HG03097 (cell line): Measurements from ENCODE around the gene LSR.

Experiments
- ATAC-seq: cut with Tn5 transposase; IDR thresholded peaks from one replicate; pipeline ENCODE4 v1.9.1; 2021; ENCODE audit not compliant: unreplicated experiment, low FRiP score

LSR gene, protein sequence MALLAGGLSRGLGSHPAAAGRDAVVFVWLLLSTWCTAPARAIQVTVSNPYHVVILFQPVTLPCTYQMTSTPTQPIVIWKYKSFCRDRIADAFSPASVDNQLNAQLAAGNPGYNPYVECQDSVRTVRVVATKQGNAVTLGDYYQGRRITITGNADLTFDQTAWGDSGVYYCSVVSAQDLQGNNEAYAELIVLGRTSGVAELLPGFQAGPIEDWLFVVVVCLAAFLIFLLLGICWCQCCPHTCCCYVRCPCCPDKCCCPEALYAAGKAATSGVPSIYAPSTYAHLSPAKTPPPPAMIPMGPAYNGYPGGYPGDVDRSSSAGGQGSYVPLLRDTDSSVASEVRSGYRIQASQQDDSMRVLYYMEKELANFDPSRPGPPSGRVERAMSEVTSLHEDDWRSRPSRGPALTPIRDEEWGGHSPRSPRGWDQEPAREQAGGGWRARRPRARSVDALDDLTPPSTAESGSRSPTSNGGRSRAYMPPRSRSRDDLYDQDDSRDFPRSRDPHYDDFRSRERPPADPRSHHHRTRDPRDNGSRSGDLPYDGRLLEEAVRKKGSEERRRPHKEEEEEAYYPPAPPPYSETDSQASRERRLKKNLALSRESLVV

DNA sequence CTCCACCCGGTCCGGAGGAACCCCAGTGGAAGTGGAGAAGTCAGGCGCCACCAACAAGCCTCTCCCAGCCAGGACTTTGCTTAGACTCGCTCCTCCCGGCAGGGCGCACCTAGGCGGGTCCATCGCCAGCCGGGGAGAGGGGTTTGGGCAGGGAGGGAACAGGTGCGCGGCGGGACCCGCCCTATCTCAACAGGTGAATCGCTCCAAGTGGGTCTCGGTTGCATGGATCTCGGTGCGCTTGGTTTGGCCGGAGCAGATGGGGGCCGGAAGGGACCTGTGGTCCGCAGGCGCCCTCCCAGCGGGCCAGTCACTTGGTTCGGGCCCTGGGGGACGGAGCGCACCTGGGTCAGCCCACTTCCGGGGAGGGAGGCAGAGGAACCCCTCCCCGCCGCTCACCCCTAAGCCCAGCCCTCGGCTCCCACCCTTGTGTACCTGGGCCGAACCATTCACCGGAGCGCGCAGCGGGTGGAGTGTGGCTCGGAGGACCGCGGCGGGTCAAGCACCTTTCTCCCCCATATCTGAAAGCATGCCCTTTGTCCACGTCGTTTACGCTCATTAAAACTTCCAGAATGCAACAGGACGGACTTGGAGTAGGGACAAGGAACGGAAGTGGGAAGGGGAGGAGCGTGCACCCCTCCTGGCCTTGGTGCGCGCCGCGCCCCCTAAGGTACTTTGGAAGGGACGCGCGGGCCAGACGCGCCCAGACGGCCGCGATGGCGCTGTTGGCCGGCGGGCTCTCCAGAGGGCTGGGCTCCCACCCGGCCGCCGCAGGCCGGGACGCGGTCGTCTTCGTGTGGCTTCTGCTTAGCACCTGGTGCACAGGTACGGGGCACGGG lies at the start of gene LSR:
LSR (plus strand) TSS at position 693 of the 836 bp plus-strand sequence; CDS start at position 714, 21 bp downstream.
- peak; percentile 67 for ATAC-seq

DNA sequence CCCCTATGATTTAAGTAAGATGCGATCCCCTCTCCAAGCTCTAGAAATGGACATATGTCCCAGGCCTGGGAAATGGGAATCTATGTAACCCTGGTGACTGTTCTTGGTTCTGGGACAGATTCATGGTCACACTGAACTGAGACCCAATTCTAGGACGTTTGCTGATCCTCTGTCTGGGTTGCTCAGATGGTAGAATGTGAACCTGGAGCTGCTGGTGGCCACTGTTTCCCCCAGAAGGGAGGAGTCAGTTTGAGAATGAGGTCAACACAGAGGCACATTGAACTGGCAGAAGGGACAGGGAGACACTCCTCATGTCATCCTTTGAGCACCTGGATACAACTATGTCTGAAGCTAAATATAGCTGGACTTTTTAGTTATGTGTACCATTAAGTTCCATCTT lies 49.3 kb upstream of the LSR start:
- ATAC-seq: no peak

DNA sequence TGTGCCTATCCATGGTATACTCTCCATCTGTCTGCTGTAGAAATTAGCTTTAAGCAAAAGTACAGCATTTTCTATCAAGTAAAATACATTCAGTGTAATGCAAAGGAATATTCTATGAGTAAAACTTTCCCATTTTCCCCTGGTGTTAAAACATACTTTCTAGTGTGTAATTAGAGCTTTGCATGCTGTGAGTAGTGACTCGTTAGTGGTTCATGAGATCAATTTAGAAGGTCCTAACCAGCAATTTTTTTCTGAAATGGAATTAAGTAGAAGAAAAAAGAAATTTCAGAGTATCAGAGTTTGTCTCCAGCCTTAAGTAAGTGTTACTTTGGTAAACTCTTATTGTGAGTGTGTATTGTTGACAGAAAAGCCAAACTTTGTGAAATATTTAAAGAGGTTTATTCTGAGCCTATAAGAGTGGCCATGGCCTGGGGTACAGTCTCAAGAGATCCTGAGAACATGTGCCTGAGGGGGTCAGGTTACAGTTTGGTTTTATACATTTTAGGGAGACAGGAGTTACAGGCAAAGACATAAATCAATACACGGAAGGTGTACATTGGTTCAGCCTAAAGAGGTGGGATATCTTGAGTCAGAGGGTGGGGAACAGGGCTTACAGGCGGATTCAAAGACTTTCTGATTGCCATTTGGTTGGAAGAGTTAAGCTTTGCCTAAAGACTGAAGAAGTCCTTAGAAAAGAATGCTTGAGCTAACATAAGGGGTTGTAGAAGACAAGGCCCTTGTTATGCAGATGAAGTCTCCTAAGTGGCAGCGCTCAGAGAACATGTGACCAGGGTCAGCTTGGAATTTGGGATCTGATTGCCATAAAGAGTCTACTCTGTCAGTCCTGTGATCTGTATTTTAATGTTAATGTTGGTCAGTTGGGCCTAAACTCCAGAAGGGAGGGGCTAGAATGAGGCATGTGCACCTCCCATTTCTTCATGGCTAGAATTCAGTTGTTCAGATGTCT lies 45.8 kb upstream of the LSR start:
- ATAC-seq: no peak

DNA sequence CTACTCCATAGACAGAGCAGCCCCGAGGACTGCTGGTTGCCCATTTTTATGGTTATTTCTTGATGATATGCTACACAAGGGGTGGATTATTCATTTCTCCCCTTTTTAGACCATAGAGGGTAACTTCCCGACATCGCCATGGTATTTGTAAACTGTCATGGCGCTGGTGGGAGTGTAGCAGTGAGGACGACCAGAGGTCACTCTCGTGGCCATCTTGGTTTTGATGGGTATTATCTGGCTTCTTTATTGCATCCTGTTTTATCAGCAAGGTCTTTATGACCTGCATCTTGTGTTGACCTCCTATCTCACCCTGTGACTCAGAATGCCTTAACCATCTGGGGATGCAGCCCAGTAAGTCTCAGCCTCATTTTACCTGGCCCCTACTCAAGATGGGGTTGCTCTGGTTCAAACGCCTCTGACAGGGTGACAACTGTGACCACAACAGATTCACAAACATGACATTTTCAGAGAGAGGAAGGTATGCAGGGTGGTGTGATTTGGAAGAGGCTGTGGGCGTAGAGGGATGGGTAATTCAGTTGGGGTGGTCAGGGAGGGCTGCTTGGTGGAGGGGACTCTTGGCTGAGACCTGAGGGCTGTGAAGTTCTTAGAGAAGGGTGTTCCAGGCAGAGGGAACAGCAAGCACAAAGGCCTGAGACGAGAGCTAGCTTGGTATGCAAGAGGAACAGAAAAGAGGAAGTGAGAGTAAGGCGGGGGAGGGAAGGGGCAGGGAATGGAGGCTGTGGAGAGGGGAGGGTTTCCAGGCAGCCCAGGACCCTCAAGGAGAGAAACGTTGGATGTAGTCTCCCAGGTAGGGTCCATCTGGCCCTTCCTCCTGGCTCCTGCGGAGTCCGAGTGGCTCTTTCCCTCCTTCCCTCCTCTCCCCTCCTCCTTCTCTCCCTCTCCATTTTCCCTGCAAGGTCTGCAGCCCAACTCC lies 43.7 kb upstream of the LSR start:
- ATAC-seq: peak; percentile 62

DNA sequence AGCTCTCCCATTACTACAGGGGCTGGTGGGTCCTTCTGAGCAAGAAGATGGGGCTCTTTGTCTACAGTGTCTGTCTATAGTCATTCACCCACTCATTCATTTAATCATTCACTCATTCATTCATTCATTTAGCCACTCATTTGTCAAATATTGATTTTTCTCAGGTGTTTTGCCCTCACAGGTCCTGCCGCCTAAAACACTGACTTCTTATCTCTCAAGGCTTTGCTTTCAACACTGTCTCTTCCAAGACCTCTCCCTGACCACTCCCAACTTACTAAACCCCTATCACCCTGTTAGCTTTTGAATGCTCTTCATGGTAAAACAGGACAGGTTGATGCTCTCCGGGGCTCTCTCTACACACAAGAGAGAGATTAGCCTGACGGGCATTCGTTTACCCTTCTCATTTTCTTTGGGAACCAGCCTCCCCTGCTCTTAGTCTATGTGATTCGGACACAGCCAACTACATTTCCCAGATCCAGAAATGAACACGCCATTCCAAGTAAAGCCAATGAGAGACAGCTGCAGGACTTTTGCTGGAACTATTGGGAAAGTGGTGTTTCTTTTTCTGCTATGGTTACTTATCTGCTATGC lies 43.0 kb upstream of the LSR start:
- ATAC-seq: peak; percentile 7

DNA sequence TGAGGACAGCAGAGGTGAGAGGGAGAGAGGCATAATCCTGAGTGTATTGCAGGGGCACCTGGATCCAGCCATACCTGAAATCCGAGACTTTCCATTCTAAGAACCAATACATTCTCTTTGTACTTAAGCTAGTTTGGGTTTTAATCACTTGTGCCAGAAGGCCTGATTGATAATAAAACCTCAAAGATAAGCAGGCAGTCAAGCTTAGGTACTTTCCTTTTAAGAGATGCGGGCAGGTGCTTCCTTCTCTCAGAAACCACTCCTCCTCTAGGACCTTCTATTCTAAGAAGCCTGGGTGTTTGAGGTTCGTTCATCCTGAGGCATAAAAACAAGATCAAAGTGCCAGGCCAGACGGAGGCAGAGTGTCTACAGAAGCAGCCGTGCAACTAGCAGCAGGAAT lies 42.4 kb upstream of the LSR start:
- ATAC-seq: no peak

DNA sequence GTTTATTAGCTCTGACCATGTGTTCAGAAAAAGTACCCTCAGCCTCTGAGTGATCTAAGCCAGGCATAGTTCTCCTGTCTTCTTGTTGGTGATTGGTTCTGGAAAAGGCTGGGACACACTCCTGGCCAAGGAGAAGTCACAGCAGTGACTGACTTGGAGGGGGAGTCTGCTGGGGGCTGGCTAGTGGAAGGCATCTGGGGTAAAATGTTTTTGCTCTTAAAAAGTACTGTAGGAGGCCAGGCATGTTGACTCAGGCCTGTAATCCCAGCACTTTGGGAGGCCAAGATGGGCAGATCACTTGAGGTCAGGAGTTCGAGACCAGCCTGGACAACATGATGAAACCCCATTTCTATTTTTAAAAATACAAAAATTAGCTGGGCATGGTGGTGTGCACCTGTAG lies 41.9 kb upstream of the LSR start:
- no peak for ATAC-seq

DNA sequence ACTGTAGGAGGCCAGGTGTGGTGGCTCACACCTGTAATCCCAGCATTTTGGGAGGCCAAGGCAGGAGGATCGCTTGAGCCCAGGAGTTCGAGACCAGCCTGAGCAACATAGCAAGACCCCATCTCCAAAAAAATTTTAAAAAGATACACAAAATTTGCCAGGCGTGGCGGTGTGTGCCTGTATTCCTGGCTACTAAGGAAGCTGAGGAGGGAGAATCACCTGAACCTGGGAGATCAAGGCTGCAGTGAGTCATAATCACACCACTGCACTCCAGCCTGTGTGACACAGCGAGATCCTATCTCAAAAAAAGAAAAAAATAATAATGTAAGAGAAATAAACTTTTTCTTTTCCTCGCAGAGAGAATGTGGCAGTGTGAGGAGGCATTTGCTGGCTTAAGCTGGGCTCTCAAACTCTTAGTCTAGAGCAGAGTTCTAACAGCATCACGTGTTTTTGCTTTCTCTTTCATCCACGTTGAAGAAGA lies 41.4 kb upstream of the LSR start:
- no peak for ATAC-seq

DNA sequence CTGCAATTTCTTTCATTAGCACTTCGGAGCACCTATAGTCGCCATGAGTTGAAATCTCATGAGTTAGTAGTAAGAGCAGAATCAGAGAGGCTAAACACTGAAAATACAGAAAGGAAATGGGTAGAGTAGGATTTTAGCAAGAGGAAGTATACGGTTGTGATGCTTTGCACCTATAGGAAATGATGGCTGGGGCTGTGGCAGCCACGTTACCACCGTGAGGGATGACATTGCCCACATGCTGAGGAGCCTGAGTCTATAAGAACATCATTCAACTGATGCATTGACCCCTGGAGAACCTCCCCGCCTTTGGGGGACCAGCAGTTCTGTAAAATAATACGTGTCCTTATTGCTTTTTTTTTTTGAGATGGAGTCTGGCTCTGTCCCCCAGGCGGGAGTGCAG lies 40.7 kb upstream of the LSR start:
- no peak for ATAC-seq

DNA sequence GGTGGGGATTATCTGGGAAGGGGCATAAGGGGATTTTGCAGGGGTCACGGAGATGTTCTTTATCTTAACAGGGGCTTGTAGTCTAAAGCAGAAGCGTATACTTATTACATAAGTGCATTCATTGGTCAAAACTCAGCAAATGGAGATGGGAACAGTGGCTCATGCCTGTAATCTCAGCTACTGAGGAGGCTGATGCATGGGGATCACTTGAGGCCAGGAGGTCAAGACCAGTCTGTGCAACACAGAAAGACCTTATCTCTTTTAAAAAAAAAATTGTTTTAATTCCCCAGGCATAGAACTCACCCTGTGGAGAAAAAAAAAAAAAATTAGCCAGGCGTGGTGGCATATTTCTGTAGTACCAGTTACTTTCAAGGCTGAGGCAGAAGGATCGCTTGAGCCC lies 39.2 kb upstream of the LSR start:
- no peak for ATAC-seq

DNA sequence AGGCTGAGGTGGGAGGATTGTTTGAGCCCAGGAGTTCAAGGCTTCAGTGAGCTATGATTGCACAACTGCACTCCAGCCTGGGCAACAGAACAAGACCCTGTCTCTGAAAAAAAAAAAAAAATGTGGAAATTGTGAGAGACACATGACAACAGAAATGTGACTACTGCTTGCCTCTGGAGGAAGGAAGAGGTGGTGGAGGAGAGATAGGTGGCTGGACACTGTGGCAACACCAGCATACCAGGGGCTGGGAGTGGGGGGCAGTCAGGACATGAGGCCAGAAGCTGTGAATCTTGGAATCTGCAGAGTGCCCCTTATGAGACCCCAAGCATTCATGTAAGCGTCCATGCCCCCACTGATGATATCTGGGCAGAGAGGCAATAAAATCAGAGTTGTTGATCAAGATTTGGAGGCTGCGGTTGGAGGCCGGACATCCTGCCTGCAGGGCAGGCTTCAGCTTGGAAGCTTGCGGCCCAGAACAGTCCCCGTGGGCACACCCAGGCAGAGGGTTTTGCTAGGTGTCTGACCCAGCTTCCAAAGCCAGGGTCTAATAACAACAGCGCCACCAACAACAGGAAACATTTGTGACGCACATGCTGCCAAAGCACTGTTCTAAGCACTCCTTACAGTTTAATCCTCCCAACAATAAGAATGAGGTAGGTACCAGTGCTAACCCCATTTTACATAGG lies 37.1 kb upstream of the LSR start:
- ATAC-seq: no peak

DNA sequence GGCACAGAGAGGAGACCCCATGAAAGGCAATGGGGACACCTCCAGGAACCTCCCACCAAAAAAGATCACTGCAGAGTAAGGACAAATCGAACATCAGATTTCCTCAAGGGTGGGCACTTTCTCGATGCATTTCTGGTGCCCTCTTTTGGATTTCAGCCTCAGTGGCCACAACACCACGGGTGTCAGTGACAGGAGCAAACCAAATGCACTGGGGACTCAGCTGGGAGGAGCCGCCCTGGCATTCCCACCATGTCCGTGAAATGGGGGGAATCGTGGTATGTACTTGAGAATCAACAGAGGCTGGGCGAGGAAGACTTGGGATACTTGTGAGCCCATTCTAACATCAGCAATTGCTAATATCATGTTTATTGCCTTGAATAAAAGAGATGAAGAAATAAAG lies 36.6 kb upstream of the LSR start:
- ATAC-seq: no peak

DNA sequence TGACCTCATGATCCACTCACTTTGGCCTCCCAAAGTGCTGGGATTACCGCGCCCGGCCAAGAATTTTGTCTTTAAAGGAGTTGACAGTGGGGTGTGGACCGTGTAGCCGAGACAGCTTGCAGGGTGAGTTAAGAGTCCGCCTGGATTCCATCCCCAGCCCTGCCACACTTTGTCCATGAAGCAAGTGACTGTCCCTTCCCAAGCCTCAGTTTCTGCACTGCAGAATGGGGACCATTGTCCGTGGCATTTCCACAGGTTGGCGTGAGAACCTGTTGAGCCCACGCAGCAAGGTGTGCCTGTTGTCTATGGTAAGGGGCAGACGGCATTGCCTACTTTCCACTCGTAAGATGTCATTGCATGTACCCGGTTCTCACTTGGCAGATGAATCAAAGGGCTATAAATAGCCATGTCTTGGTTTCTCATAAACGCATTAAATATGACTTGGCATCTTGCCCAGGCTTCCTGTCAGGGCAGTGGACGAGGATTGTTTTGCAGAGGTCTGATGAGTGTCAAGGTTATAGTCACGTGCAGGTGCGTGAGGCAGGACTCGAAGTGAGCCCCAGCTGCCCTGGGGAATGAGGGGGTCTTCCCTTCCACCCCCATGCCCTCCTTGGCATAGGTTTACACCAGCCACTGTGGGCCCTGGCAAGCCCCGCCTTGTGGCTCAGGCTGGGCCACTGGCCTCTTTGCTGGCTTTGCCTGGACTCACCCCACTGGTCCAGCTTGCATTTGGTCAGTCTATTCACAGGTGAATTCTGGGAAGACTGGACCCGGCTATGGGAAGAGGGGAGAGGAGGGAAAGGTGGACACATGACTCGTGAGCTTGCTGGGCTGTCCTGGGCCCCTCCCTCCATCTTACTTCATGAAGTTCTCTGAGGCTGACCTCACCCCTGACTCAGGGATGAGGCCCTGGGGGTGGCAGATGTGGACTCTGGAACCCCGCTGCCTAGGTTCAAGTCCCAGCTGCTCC lies 34.9 kb upstream of the LSR start:
- peak; percentile 48 for ATAC-seq

DNA sequence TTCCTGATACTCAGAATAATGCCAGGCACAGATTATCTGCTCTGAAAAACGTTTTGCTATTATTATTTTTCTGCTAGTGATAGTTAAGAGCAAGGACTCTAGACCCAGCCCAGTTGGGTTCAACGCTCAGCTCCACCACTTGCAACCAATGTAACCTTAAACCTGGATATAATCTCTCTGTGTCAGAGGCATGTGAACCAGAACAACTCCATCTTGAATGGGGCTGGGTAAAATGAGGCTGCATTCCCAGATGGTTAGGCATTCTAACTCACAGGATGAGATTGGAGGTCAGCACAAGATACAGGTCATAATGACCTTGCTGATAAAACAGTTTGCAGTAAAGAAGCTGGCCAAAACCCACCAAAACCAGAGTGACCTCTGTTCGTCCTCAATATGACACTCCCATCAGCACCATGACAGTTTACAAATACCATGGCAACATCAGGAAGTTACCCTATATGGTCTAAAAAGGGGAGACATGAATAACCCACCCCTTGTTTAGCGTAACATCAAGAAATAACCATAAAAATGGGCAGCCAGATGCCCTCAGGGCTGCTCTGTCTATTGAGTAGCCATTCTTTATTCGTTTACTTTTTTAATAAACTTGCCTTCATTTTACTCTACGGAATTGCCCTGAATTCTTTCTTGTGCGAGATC lies 33.9 kb upstream of the LSR start:
- no peak for ATAC-seq

DNA sequence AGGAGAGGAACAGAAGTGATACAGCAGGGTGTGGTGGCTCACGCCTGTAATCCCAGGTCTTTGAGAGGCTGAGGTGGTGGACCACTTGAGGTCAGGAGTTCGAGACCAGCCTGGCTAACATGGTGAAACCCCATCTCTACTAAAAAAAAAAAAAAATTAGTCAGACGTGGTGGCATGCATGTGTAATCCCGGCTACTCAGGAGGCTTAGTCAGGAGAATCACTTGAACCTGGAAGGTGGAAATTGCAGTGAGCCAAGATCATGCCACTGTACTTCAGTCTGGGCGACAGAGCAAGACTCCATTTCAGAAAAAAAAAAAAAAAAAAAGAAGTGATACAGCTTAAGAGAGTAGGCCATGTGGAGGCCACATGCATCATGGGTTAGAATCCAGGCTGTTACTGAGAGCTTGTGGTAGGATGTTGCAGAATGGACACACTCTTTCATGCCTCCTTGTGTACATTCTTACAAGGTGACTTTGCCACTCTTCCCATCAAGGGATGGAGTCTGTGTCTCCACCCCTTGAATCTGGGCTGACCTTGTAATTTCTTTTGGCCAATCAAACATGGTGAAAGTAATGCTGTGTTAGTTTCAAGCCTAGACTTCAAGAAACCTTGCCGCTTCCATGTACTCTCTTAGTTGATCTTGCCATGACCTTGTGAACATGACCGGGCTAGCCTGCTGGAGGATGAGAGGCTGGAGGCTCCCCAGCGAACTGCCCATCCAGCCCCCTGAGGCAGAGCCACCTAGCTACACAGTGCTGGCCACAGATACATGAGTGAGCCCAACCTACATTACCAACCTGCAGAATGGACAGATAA lies 32.6 kb upstream of the LSR start:
- ATAC-seq: no peak
